Epithelial cell of esophagus (primary cell): ENCODE data around the gene ADORA1.

Experiments
- DNase-seq: peaks from one replicate; pipeline ENCODE4 v3.0.0; 2010; ENCODE audit warnings: low read depth
- H3K4me3 ChIP-seq: 2 replicates; pipeline ENCODE4 v1.5.1; 2011; ENCODE audit warnings: mild to moderate bottlenecking, low read length, control low read depth
- TF ChIP-seq, protein P1 (sequence below): IDR thresholded peaks from 2 replicates; pipeline ENCODE4 v1.5.1; 2011; ENCODE audit warnings: low read depth, mild to moderate bottlenecking, low read length, control low read depth, inconsistent platforms; ENCODE audit not compliant: insufficient read depth; ENCODE audit errors: missing control alignments

The ADORA1 gene

DNA sequence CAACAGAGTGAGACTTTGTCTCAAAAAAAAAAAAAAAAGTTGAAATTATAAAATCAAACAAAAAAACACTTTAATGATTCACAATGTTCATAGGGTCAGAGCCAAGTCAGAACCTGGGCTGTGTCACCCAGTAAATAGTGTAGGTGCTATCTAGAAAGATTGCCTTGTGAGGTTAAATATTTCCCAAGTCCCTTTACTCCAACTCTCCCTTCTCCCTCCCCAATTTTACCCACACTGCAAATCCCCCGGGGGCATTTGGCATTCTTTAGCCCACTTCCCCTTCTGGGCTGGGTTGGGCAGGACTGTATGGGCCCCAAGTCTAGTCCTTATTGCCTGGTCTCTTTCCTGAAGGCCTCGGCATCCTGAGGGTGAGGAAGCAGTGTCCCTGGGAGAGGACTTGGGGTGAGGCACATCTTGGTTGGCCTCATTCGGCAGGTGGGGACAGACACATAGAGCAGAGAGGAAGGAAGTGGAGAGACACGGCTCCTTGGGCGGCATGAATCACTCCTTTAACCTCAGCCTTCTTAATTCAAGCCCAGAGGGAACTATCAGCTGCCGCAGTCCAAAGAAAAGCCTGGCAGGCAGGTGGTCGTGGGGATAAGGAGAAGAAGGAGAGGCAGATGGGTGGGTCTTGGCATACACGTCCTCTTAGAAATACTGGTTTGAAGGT, 8.2 kb downstream of the ADORA1 start:
- TF ChIP-seq, protein P1, sequence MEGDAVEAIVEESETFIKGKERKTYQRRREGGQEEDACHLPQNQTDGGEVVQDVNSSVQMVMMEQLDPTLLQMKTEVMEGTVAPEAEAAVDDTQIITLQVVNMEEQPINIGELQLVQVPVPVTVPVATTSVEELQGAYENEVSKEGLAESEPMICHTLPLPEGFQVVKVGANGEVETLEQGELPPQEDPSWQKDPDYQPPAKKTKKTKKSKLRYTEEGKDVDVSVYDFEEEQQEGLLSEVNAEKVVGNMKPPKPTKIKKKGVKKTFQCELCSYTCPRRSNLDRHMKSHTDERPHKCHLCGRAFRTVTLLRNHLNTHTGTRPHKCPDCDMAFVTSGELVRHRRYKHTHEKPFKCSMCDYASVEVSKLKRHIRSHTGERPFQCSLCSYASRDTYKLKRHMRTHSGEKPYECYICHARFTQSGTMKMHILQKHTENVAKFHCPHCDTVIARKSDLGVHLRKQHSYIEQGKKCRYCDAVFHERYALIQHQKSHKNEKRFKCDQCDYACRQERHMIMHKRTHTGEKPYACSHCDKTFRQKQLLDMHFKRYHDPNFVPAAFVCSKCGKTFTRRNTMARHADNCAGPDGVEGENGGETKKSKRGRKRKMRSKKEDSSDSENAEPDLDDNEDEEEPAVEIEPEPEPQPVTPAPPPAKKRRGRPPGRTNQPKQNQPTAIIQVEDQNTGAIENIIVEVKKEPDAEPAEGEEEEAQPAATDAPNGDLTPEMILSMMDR = no peak
- DNase-seq = peak; percentile 41
- H3K4me3 ChIP-seq = no peak overlapping the region

DNA sequence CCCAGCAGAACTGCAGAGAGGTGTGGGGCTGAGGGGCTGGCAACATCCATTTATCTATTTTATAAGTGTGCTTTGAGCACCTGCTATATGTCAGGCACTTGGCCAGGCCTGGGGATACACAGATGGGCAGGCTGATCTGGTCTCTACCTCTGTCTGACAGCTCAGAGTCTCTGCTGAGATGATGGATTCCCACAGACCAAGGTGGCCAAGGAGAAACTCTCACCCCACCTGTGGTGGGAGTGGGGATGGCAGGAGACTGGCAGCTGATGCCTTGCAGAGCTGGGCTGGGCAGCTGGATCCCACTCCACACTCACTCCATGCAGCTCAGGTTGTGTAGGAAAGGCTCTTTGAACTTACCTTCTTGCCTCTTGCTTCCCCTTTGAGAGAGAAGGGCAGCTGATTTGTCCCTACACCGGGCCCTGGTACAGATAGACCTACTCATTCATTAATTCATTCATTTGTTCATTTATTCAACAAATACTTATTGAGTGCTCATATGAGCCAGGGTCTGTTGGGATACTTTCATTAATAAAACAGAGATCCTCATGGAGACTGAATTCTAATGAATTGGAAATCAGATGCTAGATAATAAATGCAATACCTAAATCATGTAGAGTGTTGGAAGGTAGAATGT, 9.0 kb downstream of the ADORA1 start:
- no peak overlapping the region for H3K4me3 ChIP-seq
- TF ChIP-seq, protein P1 = peak; percentile 5
- no peak for DNase-seq

DNA sequence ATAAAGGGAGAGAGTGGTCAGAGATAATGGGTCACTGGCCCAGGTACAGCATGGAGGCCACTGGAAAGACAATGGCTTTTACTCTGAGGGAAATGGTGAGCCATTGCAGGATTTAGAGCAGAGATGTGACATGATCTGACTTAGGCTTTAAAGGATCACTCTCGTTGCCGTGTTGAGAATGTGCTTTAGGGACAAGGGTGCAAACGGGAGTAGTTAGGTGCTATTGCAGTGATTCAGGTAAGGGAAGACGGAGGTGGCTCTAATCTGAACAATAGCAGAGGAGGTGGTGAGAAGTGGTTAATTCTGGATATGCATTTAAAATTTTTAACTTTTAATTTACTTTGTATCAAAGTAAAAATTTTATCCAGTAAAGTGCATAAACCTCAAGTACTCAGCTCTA, 9.8 kb downstream of the ADORA1 start:
- no peak for DNase-seq
- TF ChIP-seq, protein P1 = no peak
- H3K4me3 ChIP-seq = no peak overlapping the region

DNA sequence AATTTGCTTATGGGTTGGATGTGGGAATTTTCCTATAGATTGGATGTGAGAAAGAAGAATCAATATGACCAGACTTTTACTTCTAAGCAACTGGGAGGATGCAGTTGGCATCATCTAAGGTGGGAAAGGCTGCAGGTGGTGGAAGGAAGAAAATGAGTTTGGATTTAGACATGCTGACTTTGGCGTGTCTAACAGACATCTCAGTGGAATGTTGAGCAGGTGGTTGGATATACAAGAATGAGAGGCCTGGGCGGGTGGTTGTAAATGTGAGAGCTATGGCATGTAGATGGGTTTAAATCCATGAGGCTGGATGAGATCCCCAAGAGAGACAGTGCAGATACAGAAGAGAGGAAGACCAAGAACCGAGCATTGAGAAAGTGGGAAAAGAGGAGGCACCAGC, 10.5 kb downstream of the ADORA1 start:
- H3K4me3 ChIP-seq = no peak overlapping the region
- DNase-seq = no peak
- TF ChIP-seq, protein P1 = no peak

DNA sequence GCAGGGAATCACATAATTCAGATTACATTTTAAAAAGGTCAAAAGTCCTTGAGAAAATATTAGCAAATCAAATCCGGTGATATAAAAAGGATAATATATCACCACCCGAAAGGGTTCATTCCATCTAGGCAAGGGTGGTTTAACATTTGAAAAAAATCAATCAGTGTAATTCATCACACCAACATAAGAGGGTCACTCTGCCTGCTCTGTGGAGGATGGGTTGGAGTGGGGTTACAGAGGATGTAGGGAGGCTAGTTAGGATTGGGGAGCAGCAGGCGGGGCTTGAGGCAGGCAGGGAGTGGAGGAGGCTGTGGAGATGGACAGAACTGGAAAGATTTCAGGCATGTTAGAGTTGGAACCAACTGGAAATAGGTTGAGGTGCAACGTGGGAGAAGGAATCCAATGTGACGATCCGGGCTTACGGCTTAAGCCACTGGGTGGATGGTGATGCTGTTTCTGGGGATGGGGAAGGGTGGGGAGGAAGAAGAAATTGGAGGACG, 12.5 kb downstream of the ADORA1 start:
- TF ChIP-seq, protein P1 = no peak
- no peak for DNase-seq
- H3K4me3 ChIP-seq = no peak overlapping the region

DNA sequence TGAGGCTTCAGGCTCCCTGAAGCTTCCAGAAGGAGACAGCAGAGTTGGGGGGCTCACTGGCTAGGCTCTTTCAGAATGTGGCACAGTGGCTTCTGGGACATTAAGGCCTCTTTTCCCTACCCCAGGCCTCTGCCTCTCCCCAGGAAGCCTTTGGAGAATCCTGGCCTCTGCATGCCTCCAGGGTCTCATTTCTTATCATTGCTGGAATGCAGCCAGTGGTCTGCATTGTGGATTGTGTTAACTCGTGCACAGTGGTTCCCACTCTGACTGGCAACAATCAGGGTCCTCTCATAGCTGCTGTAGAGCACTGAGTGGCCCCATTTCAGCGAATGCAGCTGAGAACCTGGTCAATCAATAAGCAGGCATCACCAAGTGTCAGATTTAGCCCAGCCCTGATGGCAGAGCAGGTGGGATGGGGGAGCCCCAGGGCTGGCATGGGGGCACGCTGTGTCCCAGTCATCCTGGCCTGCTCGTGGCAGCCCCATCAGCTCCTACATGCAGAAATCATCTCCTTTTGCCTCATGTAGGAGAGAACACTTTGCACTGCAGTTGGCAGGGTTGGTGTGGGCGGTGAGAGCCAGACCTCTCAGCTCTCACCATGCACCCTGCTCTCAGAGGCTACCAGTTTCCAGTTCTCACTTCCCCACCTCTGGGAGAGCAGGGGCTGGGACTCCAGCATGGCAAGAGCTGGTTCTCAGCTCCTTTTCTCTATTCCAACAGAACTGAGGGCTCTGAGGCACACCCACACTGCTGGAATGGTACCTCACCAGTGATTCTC, 13.4 kb downstream of the ADORA1 start:
- TF ChIP-seq, protein P1 = no peak
- H3K4me3 ChIP-seq = no peak overlapping the region
- no peak for DNase-seq
